ENCODE data around the gene HEG1. TPM values are rescaled to one million over a fixed set of nuclear protein-coding genes. Genes with fewer than 3 reads are reported as not detected.

HEG1 gene
- total RNA-seq, 4 donors from 2014 or later = 6.0 to 52.8 (median 10.9) TPM

- TF ChIP-seq POLR2A (IDR thresholded peaks at IDR 0.05) = no peak
- TF ChIP-seq CTCF (IDR thresholded peaks at IDR 0.05) = no peak
- no peak for DNase-seq
These were observed 113.2 kb downstream of the HEG1 start for GRCh38 chr3:124942613-124943012.

GRCh38 chr3:124941771-124942170 is 114.0 kb downstream of the HEG1 start:
- H3K36me3 ChIP-seq = no peaks in the 10 kb centered on the region
- no peaks in the 10 kb centered on the region for H3K9me3 ChIP-seq
- H3K27ac ChIP-seq = no peak overlapping the region
- H3K4me1 ChIP-seq = no peaks in the 10 kb centered on the region
- H3K27me3 ChIP-seq = no peaks in the 10 kb centered on the region
- H3K4me3 ChIP-seq = no peak overlapping the region
- DNase-seq = no peak
- TF ChIP-seq POLR2A (IDR thresholded peaks at IDR 0.05) = no peak
- no peak for TF ChIP-seq CTCF (IDR thresholded peaks at IDR 0.05)

More at GRCh38 chr3:124942613-124943012, 113.2 kb downstream of the HEG1 start:
- Histone ChIP-seq H3K4me3 (no peak overlapping the region), H3K36me3 (no peaks in the 10 kb centered on the region), H3K9me3 (no peaks in the 10 kb centered on the region), H3K4me1 (no peaks in the 10 kb centered on the region), H3K27me3 (no peaks in the 10 kb centered on the region), H3K27ac (no peak overlapping the region)

GRCh38 chr3:124939661-124940060 is 116.1 kb downstream of the HEG1 start:
- Histone ChIP-seq H3K4me3 (no peak overlapping the region), H3K9me3 (no peaks in the 10 kb centered on the region), H3K4me1 (peaks cover 0 to 10% (median 0%) of the 10 kb centered on the region in 4 donors), H3K36me3 (no peaks in the 10 kb centered on the region), H3K27me3 (no peaks in the 10 kb centered on the region), H3K27ac (no peak overlapping the region)
- no peak for DNase-seq
- TF ChIP-seq POLR2A (IDR thresholded peaks at IDR 0.05) (no peak), CTCF (IDR thresholded peaks at IDR 0.05) (no peak)

- TF ChIP-seq CTCF (IDR thresholded peaks at IDR 0.05) = no peak
- TF ChIP-seq POLR2A (IDR thresholded peaks at IDR 0.05) = no peak
- Histone ChIP-seq H3K4me1 (peaks cover 0 to 10% (median 0%) of the 10 kb centered on the region in 4 donors), H3K27me3 (no peaks in the 10 kb centered on the region)
These were observed 116.9 kb downstream of the HEG1 start for GRCh38 chr3:124938896-124939295.

GRCh38 chr3:124937049-124937448 is 118.7 kb downstream of the HEG1 start:
- Histone ChIP-seq H3K27me3 (no peaks in the 10 kb centered on the region), H3K4me3 (no peak overlapping the region), H3K27ac (no peak overlapping the region), H3K36me3 (no peaks in the 10 kb centered on the region), H3K9me3 (no peaks in the 10 kb centered on the region), H3K4me1 (peaks cover 0 to 10% (median 0%) of the 10 kb centered on the region in 4 donors)
- no peak for DNase-seq
- TF ChIP-seq CTCF (IDR thresholded peaks at IDR 0.05) (no peak), POLR2A (IDR thresholded peaks at IDR 0.05) (no peak)

More at GRCh38 chr3:124938896-124939295, 116.9 kb downstream of the HEG1 start:
- Histone ChIP-seq H3K9me3 (no peaks in the 10 kb centered on the region), H3K36me3 (no peaks in the 10 kb centered on the region), H3K4me3 (no peak overlapping the region), H3K27ac (no peak overlapping the region)
- no peak for DNase-seq

All from Peyer's patch (tissue), 4 donors.